Measurements from ENCODE around the gene ZNF513. TPM values are rescaled to one million over a fixed set of nuclear protein-coding genes. Genes with fewer than 3 reads are reported as not detected.
A peak's percentile ranks its signal among the peaks of the same experiment; 100 is the strongest.
"Not testable (repeated sequence)": the region's sequence is repeated elsewhere in the genome, so short reads cannot be mapped to it uniquely, and the experiment has no call there.

ZNF513 gene
- total RNA-seq, 1 experiment from 2014 or later: 23.6 TPM

- peak; percentile 53 for DNase-seq (ENCODE audit: low spot score)
- H3K4me1 Mint-ChIP-seq: peaks cover 41% of the 10 kb centered on the region
- ChIA-PET CTCF (interaction anchor here (1.3 to 1.9 kb wide), 3 partner anchors 14 to 53 kb away, joined by 3 to 14 read pairs (median 5); partner anchors contain the start of genes EIF2B4 and ZNF513), POLR2A (interaction anchor here (1.0 to 2.3 kb wide), 4 partner anchors 13 to 139 kb away, joined by 4 to 13 read pairs (median 4); partner anchors contain the start of genes CAD, EIF2B4 and SLC30A3)
- peak overlapping the region; percentile 100 for H3K27ac Mint-ChIP-seq
- ATAC-seq: peak; percentile 6
- peak overlapping the region; percentile 93 for H3K4me3 Mint-ChIP-seq
- peaks cover 12% of the 10 kb centered on the region for H3K36me3 Mint-ChIP-seq
- no peaks in the 10 kb centered on the region for H3K27me3 Mint-ChIP-seq (ENCODE audit: low read depth)
- TF ChIP-seq SP1 (CRISPR knock-in tag; conservative IDR thresholded peaks at IDR 0.05): no peak
- TF ChIP-seq, protein P1, sequence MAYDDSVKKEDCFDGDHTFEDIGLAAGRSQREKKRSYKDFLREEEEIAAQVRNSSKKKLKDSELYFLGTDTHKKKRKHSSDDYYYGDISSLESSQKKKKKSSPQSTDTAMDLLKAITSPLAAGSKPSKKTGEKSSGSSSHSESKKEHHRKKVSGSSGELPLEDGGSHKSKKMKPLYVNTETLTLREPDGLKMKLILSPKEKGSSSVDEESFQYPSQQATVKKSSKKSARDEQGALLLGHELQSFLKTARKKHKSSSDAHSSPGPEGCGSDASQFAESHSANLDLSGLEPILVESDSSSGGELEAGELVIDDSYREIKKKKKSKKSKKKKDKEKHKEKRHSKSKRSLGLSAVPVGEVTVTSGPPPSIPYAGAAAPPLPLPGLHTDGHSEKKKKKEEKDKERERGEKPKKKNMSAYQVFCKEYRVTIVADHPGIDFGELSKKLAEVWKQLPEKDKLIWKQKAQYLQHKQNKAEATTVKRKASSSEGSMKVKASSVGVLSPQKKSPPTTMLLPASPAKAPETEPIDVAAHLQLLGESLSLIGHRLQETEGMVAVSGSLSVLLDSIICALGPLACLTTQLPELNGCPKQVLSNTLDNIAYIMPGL (CRISPR knock-in tag; IDR thresholded peaks at IDR 0.05): no peak
- no peak for TF ChIP-seq ESRRA (CRISPR knock-in tag; IDR thresholded peaks at IDR 0.05; ENCODE audit: borderline replicate concordance)
- TF ChIP-seq TEAD1 (CRISPR knock-in tag; IDR thresholded peaks at IDR 0.05): no peak
- TF ChIP-seq ETV6 (CRISPR knock-in tag; IDR thresholded peaks at IDR 0.05): no peak
- TF ChIP-seq NR2C2 (CRISPR knock-in tag; IDR thresholded peaks at IDR 0.05): no peak
- no peak for TF ChIP-seq GRHL2 (CRISPR knock-in tag; IDR thresholded peaks at IDR 0.05; ENCODE audit: insufficient replicate concordance, severe bottlenecking)
- TF ChIP-seq FOXK1 (CRISPR knock-in tag; IDR thresholded peaks at IDR 0.05): no peak
- TF ChIP-seq ATF3 (CRISPR knock-in tag; conservative IDR thresholded peaks at IDR 0.05): no peak
- H3K9me3 Mint-ChIP-seq: peaks cover 8% of the 10 kb centered on the region
Measured at GRCh38 chr2:27356056-27356381, 24.5 kb downstream of the ZNF513 start.

GRCh38 chr2:27354597-27354927, 26.0 kb downstream of the ZNF513 start:
- H3K4me3 Mint-ChIP-seq: peak overlapping the region; percentile 93
- no peak for TF ChIP-seq TEAD4 (CRISPR knock-in tag; IDR thresholded peaks at IDR 0.05)
- no peak for TF ChIP-seq NFE2L1 (CRISPR knock-in tag; IDR thresholded peaks at IDR 0.05)
- H3K27ac Mint-ChIP-seq: 0 out of 2 replicates have a peak overlapping the region, but pooled peaks have one; percentile 89
- ATAC-seq (no peak), DNase-seq (ENCODE audit: low spot score) (no peak)
- H3K9me3 Mint-ChIP-seq: peaks cover 8% of the 10 kb centered on the region
- ChIA-PET POLR2A (no interaction called here), CTCF (interaction anchor here (0.7 to 1.4 kb wide), 3 partner anchors 9 to 329 kb away, joined by 3 to 6 read pairs (median 4); no protein-coding TSS in a partner anchor)
- no peaks in the 10 kb centered on the region for H3K27me3 Mint-ChIP-seq (ENCODE audit: low read depth)
- peaks cover 19% of the 10 kb centered on the region for H3K36me3 Mint-ChIP-seq
- H3K4me1 Mint-ChIP-seq: peaks cover 41% of the 10 kb centered on the region

GRCh38 chr2:27353762-27354596, 26.6 kb downstream of the ZNF513 start:
- Mint-ChIP-seq H3K9me3 (peaks cover 8% of the 10 kb centered on the region), H3K27ac (peak overlapping the region; percentile 89), H3K36me3 (peaks cover 22% of the 10 kb centered on the region), H3K27me3 (ENCODE audit: low read depth) (no peaks in the 10 kb centered on the region), H3K4me3 (peak overlapping the region; percentile 93), H3K4me1 (peaks cover 41% of the 10 kb centered on the region)
- ATAC-seq (no peak), DNase-seq (ENCODE audit: low spot score) (no peak)
- TF ChIP-seq ZMAT4 (CRISPR knock-in tag; IDR thresholded peaks at IDR 0.05): no peak
- TF ChIP-seq, protein P2, sequence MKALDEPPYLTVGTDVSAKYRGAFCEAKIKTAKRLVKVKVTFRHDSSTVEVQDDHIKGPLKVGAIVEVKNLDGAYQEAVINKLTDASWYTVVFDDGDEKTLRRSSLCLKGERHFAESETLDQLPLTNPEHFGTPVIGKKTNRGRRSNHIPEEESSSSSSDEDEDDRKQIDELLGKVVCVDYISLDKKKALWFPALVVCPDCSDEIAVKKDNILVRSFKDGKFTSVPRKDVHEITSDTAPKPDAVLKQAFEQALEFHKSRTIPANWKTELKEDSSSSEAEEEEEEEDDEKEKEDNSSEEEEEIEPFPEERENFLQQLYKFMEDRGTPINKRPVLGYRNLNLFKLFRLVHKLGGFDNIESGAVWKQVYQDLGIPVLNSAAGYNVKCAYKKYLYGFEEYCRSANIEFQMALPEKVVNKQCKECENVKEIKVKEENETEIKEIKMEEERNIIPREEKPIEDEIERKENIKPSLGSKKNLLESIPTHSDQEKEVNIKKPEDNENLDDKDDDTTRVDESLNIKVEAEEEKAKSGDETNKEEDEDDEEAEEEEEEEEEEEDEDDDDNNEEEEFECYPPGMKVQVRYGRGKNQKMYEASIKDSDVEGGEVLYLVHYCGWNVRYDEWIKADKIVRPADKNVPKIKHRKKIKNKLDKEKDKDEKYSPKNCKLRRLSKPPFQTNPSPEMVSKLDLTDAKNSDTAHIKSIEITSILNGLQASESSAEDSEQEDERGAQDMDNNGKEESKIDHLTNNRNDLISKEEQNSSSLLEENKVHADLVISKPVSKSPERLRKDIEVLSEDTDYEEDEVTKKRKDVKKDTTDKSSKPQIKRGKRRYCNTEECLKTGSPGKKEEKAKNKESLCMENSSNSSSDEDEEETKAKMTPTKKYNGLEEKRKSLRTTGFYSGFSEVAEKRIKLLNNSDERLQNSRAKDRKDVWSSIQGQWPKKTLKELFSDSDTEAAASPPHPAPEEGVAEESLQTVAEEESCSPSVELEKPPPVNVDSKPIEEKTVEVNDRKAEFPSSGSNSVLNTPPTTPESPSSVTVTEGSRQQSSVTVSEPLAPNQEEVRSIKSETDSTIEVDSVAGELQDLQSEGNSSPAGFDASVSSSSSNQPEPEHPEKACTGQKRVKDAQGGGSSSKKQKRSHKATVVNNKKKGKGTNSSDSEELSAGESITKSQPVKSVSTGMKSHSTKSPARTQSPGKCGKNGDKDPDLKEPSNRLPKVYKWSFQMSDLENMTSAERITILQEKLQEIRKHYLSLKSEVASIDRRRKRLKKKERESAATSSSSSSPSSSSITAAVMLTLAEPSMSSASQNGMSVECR (CRISPR knock-in tag; IDR thresholded peaks at IDR 0.05; ENCODE audit: borderline replicate concordance): no peak
- no peak for TF ChIP-seq NR2C2 (CRISPR knock-in tag; IDR thresholded peaks at IDR 0.05)
- no peak for TF ChIP-seq EMX1 (CRISPR knock-in tag; IDR thresholded peaks at IDR 0.05)
- TF ChIP-seq, protein P1 (CRISPR knock-in tag; IDR thresholded peaks at IDR 0.05): no peak
- no peak for TF ChIP-seq FOXJ3 (CRISPR knock-in tag; IDR thresholded peaks at IDR 0.05; ENCODE audit: borderline replicate concordance)
- no peak for TF ChIP-seq MXD4 (CRISPR knock-in tag; IDR thresholded peaks at IDR 0.05; ENCODE audit: borderline replicate concordance)
- TF ChIP-seq KAT7 (CRISPR knock-in tag; IDR thresholded peaks at IDR 0.05; ENCODE audit: borderline replicate concordance): no peak
- TF ChIP-seq FOXK1 (CRISPR knock-in tag; IDR thresholded peaks at IDR 0.05): no peak
- POLR2A ChIA-PET: no interaction called here
- CTCF ChIA-PET: interaction anchor here (0.7 to 1.4 kb wide), 5 partner anchors 8 to 330 kb away, joined by 3 to 6 read pairs (median 4); no protein-coding TSS in a partner anchor

DNA sequence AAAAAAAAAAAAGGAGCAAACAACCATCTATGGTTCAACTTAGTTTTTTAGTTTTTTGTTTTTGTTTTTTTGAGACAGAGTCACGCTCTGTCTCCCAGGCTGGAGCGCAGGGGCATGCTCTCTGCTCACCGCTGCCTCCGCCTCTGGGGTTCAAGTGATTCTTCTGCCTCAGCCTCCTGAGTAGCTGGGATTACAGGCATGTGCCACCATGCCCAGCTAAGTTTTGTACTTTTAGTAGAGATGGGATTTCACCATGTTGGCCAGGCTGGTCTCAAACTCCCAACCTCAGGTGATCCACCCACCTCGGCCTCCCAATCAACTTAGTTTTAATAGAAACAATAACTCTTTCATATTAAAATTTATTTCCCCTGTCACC, 27.2 kb downstream of the ZNF513 start:
- ChIA-PET CTCF (interaction anchor here (0.7 to 1.4 kb wide), 6 partner anchors 26 to 969 kb away, joined by 3 to 6 read pairs (median 4); no protein-coding TSS in a partner anchor), POLR2A (interaction anchor here (0.6 to 0.7 kb wide), 3 partner anchors 11 to 141 kb away, joined by 3 to 6 read pairs (median 5); no protein-coding TSS in a partner anchor)
- not testable (repeated sequence) for H3K27ac Mint-ChIP-seq; ATAC-seq; H3K27me3 Mint-ChIP-seq (ENCODE audit: low read depth); H3K9me3 Mint-ChIP-seq; DNase-seq (ENCODE audit: low spot score)
- Mint-ChIP-seq H3K4me3 (peak overlapping the region; percentile 93; the same call in 1 of the 2 replicates), H3K4me1 (peaks cover 37% of the 10 kb centered on the region), H3K36me3 (peaks cover 18% of the 10 kb centered on the region)

Measured in WTC11 (cell line).